ENCODE data around the gene LHB.

DNA sequence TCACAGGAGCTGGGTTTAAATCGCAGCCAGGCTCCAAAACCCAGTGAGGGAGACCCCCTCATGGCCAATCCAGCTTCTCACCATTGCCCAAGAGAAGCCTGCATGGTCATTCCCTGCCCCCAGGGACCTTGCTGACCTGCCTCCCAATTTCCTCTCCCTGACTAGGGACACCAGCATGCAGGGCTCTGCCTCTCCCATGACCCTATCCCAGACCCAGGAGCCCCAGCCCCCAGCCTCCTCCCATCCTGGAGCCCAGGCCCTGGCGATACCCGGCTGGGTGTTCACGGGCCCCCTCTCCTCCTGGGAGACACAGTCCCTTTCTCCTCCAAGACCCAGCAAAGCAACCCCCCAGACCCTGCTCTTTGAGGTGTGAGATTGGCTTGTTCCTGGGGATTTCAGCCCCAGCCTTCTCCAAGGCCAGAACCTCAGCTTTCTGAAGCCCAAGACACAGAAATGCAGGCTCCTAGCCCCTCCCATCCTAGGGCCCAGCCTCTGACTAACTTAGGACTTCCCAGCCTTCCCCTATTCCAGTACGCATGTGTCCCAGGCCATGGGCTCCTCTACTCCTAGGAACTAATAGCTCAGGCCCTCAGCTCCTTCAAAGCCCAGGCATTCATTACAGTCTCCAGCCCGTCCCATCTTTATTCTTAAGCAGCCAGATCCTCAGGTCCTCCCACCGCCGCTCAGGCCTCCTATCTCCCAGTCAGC, 24.9 kb downstream of the LHB start:
- TF ChIP-seq CTCF (optimal IDR thresholded peaks at IDR 0.05 in 1 of 3, IDR thresholded peaks at IDR 0.05 in 1 of 3, conservative IDR thresholded peaks at IDR 0.05 in 1 of 3; ENCODE audit: extremely low read depth in 1 of 3, insufficient read depth in 2 of 3, low read length in 3 of 3), result no peak
- no peak for TF ChIP-seq EZH2 (IDR thresholded peaks at IDR 0.05; ENCODE audit: low read length)

All from keratinocyte (primary cell).